Measurements from ENCODE around the gene DENND2C.
"Not testable (repeated sequence)": the region's sequence is repeated elsewhere in the genome, so short reads cannot be mapped to it uniquely, and the experiment has no call there.

DNA sequence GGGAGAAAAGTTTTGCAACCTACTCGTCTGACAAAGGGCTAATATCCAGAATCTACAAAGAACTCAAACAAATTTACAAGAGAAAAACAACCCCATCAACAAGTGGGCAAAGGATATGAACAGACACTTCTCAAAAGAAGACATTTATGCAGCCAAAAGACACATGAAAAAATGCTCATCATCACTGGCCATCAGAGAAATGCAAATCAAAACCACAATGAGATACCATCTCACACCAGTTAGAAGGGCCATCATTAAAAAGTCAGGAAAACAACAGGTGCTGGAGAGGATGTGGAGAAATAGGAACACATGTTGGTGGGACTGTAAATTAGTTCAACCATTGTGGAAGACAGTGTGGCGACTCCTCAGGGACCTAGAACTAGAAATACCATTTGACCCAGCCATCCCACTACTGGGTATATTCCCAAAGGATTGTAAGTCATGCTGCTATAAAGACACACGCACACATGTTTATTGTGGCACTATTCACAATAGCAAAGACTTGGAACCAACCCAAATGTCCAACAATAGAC, 106.8 kb downstream of the DENND2C start:
- TF ChIP-seq, protein P1, sequence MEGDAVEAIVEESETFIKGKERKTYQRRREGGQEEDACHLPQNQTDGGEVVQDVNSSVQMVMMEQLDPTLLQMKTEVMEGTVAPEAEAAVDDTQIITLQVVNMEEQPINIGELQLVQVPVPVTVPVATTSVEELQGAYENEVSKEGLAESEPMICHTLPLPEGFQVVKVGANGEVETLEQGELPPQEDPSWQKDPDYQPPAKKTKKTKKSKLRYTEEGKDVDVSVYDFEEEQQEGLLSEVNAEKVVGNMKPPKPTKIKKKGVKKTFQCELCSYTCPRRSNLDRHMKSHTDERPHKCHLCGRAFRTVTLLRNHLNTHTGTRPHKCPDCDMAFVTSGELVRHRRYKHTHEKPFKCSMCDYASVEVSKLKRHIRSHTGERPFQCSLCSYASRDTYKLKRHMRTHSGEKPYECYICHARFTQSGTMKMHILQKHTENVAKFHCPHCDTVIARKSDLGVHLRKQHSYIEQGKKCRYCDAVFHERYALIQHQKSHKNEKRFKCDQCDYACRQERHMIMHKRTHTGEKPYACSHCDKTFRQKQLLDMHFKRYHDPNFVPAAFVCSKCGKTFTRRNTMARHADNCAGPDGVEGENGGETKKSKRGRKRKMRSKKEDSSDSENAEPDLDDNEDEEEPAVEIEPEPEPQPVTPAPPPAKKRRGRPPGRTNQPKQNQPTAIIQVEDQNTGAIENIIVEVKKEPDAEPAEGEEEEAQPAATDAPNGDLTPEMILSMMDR (IDR thresholded peaks at IDR 0.05; ENCODE audit: insufficient read depth, low read depth, low read length): not testable (repeated sequence)
- TF ChIP-seq EZH2 (IDR thresholded peaks at IDR 0.05; ENCODE audit: insufficient read depth, low read length): not testable (repeated sequence)
